C4-2B (cell line): Measurements from ENCODE around the gene PDE1A.

Source experiments
- CTCF ChIP-seq: fragments of 450-650 bp; conservative IDR thresholded peaks from 2 replicates; pipeline ENCODE4 v1.5.1; 2017; ENCODE audit warnings: mild to moderate bottlenecking
- ZFX ChIP-seq: fragments of 450-650 bp; IDR thresholded peaks from 2 replicates; pipeline ENCODE4 v1.6.1; 2017

- TF ChIP-seq CTCF (no peak), ZFX (no peak)
Observed at GRCh38 chr2:182456784-182457183, 29.9 kb upstream of the PDE1A start.
